OCI-LY3 (cell line): ENCODE data around the gene LAMC3.

ENCODE experiments used
- EZH2phosphoT487 ChIP-seq: fragments of 200-600 bp; shearing (Covaris generic); IDR thresholded peaks from 2 replicates; pipeline ENCODE4 v1.6.1; 2018; ENCODE audit warnings: antibody characterized with exemption, mixed run types, low read depth
- TF ChIP-seq, protein P1 (sequence below): fragments of 200-600, 300-600 bp; sonication (generic); IDR thresholded peaks from 2 replicates; pipeline ENCODE4 v1.5.1; 2014; ENCODE audit warnings: antibody characterized with exemption, low read length, low read depth

DNA sequence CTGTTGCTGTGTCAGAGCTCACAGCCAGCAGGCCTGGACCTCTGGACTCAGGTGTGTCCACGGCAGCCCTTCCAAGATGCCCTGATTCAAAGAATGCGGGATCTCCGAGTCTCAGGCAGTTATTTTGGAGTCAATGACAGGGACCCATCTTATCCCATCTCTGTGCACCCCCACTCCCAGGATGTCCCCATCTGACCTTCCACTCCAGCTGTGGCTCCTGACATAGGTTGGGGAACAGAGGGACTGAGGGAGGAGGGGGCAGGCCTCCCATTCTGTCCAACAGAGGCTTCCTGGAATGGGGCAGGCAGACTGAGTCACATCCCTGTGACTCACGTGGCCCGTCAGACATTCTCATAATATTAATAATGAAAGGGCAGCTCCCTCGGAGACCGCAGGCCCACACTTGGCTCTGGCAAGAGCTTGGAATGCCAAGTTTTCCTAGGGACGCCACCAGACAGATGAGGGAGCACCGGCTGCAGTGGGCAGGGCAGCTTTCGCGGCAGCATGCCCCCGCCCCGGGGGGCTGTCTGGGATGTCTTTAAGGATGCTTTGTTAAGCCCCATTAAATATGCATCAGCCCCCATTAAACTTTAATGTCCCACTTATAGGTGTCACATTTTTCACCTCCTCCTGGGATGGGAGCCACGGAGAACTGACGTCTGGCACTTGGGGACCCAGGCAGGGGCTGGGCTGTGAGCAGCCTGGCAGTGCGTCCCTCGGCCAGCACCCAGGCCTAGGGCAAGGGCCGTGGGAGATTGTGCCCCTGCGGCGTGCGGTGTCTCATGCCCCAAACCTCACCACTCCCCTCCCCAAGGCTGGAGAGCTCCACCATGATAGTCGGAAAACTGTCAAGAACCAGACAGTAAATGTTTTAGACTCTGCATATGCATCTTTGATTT, 46.3 kb upstream of the LAMC3 start:
- TF ChIP-seq, protein P1, sequence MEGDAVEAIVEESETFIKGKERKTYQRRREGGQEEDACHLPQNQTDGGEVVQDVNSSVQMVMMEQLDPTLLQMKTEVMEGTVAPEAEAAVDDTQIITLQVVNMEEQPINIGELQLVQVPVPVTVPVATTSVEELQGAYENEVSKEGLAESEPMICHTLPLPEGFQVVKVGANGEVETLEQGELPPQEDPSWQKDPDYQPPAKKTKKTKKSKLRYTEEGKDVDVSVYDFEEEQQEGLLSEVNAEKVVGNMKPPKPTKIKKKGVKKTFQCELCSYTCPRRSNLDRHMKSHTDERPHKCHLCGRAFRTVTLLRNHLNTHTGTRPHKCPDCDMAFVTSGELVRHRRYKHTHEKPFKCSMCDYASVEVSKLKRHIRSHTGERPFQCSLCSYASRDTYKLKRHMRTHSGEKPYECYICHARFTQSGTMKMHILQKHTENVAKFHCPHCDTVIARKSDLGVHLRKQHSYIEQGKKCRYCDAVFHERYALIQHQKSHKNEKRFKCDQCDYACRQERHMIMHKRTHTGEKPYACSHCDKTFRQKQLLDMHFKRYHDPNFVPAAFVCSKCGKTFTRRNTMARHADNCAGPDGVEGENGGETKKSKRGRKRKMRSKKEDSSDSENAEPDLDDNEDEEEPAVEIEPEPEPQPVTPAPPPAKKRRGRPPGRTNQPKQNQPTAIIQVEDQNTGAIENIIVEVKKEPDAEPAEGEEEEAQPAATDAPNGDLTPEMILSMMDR, result no peak
- no peak for TF ChIP-seq EZH2phosphoT487
